ENCODE measurements around the gene PGS1.

GRCh38 chr17:78412403-78412802 is 34.0 kb downstream of the PGS1 start:
- TF ChIP-seq POLR2A (IDR thresholded peaks at IDR 0.05; ENCODE audit: low read depth, low read length) (no peak), POLR2AphosphoS5 (IDR thresholded peaks at IDR 0.05; ENCODE audit: low read depth, low read length) (no peak; the same call in 1 of the 2 replicates)

Data from GM12892 (cell line).